Bone marrow (tissue), 2 donors: ENCODE measurements around the gene ANKRD34A.

Experiments used
- DNase-seq, 2 donors: peaks; one replicate each; lab custom pipeline; 2025; lab: John Stamatoyannopoulos, UW

Gene ANKRD34A

DNA sequence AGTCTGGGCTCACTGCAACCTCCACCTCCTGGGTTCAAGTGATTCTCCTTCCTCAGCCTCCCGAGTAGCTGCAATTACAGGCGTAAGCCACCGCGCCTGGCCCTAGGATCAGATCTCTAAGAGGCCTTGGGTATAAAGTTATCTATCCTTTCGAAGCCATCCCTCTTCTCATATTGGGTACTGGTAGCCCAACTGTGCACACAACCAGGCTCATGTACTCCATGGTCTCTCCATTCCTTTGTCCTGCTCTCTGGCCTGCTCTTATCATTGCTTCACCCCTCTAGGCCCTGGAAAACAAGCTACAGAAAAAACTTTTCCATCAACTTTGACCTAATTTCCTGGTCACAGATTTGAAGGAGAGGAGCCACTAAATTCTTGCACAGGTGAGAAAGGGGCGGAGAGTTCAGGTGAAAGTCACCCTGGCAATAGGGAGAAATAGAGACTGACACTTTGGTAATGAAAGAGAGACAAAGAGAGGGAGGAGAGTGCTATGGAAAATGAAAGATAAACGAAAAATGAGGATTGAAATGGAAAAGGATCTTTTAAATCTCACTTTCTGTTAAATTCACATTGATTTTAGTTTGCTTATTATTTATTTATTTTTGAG, 26.0 kb upstream of the ANKRD34A start:
- no peak for DNase-seq

GRCh38 chr1:145988773-145989172, 24.4 kb upstream of the ANKRD34A start:
- DNase-seq = no peak

DNA sequence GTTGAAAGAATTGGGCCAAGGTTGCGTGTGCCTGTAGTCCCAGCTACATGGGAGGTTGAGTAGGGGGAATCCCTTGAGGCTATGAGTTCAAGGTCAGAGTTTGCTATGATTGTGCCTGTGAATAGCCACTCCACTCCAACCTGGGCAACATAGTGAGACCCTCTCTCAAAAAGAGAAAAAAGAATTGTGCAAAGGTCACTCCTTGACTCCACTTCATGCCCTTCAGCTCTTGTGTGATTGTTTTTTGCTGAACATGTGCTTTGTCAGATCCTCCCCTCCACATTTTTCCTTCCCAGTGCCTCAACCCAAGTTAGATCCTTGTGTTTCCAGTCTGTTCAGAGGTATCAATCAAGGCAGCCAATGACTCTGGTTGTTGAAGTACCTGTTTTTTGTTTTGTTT, 23.6 kb upstream of the ANKRD34A start:
- no peak for DNase-seq

GRCh38 chr1:145986551-145986950, 22.2 kb upstream of the ANKRD34A start:
- DNase-seq = no peak

DNA sequence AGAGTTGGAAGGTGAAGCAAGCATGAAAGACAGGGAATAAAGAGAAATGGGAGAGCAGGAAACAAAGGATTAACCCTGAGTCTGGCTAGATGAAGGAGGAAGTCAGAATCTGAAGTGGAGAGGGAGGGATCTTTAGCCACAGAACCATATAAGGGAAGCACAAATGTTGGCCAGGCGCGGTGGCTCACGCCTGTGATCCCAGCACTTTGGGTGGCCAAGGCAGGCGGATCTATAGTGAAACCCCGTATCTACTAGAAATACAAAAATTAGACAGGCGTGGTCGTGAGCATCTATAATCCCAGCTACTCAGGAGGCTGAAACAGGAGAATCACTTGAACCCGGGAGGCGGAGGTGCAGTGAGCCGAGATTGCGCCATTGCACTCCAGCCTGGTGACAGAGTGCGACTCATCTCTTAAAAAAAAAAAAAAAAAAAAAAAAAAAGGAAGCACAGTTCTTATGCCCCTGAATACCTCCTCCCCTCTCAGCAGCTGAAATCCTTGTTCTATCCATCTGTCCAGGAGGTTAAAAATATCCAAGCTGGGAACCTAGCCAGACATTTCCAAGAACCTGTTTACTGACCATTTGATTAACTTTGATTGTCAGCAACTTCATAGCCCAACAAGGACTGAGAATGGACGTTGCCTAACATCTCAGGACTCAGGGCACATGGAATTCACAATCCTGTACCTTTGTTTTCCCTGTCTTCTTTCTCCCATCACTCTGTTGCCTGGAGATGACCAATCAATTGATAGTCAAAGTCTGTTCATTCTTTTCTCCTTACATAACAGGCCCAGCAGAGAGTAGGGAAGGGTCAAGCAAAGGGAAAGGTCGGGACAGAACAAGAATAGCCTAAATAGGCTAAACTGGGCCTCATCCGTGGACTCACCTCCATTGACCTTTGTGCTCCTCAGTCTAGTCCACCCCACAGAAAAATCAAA, 21.4 kb upstream of the ANKRD34A start:
- peak; percentile 55 to 73 for DNase-seq

- no peak for DNase-seq
These were observed 20.7 kb upstream of the ANKRD34A start for GRCh38 chr1:145985129-145985501.

DNA sequence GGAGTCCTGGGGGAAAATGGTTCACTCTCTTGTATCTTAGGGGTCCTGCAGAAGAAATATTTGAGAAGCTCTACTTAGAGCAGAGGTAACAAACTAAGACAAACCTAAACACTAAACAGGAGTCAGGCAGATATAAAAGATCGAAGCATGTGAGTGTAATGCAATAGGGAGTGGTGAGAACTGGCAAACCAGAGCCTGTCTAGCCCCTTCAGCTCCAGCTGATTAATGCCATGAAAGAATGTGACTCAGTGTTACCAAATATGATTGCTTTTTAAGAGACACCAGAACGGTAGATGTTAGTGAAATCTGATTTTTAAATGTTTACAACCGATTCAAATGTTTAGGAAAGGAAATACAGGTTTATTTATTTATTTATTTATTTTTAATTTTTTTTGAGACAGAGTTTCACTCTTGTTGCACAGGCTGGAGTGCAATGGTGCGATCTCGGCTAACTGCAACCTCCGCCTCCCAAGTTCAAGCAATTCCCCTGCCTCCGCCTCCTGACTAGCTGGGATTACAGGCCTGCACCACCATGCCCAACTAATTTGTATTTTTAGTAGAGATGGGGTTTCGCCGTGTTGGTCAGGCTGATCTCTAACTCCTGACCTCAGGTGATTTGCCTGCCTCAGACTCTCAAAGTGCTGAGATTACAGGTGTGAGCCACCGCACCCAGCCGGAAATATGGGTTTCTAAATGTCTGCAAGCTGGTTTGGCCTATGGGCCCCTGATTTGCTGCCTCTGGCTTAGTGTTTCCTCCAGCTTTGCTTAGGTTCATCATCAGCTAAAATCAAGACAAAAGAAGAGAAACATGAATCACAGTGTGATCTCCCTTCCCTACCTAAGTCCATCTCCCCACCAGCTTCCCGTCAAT, 19.8 kb upstream of the ANKRD34A start:
- no peak for DNase-seq

- no peak for DNase-seq
These were observed 18.9 kb upstream of the ANKRD34A start for GRCh38 chr1:145983206-145983675.

GRCh38 chr1:145982010-145982723, 17.8 kb upstream of the ANKRD34A start:
- DNase-seq = no peak

DNA sequence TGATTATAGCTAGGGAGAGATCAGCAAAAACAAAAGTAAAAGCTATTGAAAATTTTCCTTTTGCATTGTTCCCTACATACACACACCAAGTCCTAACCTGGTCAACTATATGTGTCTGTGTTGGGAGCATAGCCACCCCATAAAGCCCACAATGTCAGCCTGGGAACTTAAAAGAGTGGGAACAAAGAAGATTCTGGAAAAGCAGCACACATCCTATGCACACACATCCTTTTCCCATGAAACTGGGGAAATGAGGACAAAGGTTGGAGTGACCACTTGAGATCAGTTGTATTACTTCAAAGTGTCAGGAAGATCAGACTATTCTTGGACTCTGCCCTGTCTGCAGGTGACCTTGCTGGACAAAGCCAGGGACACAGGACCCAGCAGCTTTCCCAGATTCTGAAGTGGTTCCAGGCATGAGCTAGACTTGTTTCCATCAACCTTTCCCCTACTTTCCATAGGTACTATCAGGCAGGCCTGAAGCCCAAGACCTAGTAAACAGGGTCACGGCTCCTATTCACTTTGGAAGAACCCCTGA, 16.2 kb upstream of the ANKRD34A start:
- no peak for DNase-seq

- DNase-seq = peak in 1 of 2 donors; percentile 61
These were observed 15.5 kb upstream of the ANKRD34A start for GRCh38 chr1:145979746-145980456.

DNA sequence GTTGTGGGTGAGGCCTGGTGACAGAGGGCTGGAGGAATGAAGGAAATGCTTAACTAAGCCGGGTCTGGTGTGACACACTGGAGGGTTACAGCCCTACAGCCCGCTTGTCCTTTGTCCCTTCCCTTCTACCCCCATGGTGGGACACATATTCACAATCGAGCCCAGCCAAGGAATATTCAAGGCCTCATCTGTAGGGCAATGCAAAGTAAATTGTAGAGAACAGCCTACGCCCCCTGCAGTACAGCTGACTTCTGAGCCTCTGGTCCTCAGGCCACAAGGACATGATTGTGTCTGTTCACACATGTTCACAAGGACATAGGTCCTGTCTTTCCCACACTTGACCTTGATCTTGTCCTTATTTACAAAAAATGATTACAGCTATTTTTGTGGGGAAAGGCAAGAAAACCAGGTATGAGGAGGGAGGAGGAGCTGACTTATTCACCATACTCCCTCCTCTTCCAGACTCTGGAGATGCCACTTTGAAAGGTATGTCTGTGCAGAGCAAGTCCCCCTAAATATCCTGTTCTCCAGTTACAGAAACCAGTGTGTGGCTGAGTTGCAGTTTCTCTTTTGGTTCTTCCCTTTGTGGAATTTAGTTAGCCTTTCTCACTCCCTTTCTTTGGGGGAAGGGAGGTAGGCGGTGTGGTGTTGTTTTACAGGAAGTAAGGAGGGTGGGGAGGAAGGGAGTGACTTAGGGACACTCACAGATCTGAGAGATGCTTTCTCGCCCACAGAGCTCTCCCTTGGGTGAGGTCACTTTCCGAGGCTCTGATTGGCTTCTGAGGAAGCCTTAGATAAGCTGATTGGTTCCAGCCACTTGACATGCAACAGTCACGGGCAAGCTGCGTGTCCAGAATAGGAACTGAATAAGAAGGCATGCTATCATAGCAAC, 14.7 kb upstream of the ANKRD34A start:
- peak; percentile 56 to 95 for DNase-seq

GRCh38 chr1:145978471-145978853, 14.1 kb upstream of the ANKRD34A start:
- DNase-seq = no peak

GRCh38 chr1:145977486-145978470, 13.4 kb upstream of the ANKRD34A start:
- DNase-seq = peak; percentile 10 to 83

- no peak for DNase-seq
These were observed 12.6 kb upstream of the ANKRD34A start for GRCh38 chr1:145977016-145977415.

DNA sequence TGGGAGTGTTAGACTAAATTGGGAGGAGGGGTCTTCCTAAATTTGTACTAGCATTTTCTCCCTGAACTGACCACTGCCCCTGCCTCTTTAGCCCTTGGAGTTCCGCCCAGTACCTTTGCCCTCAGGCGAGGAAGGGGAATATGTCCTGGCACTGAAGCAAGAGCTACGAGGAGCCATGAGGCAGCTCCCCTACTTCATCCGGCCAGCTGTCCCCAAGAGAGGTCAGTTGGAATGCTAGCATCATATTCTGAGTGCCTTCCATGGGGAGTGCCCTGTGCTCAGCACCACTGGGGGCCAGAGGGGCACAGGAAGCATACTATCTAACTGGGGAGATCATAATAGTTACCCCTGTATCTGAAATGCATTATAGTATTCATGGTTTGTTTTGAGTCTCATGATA, 10.8 kb upstream of the ANKRD34A start:
- no peak for DNase-seq

DNA sequence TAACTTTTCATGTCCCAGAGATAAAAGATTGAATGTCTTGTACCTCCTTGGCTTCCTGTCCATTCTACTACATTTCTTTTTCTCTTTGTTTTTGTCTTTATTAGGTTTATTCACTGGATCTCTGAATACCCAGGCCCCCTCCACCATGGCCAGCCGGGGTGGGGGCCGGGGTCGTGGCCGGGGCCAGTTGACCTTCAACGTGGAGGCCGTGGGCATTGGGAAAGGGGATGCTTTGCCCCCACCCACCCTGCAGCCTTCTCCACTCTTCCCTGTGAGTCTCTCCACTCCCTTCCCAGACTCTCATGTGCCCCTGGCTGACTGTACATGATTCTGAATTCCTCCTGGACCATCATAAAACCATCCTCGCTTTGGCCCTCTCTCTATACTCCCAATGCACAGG, 10.3 kb upstream of the ANKRD34A start:
- no peak for DNase-seq

DNA sequence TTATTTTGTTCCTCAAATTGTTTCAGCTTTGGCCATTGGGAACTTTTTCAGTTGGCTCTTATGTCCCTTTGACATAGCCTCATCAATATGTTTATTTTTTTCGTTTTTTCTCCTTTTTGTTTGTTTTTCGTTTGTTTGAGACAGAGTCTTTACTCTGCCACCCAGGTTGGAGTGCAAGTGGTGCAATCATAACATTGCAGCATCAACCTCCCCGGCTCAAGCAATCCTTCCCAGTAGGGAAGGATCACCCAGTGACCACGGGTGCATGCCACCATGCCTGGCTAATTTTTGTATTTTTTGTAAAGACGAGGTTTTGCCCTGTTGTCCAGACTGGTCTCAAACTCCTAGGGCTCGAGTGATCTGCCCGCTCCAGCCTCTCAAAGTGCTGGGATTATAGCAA, 8.2 kb upstream of the ANKRD34A start:
- no peak for DNase-seq

DNA sequence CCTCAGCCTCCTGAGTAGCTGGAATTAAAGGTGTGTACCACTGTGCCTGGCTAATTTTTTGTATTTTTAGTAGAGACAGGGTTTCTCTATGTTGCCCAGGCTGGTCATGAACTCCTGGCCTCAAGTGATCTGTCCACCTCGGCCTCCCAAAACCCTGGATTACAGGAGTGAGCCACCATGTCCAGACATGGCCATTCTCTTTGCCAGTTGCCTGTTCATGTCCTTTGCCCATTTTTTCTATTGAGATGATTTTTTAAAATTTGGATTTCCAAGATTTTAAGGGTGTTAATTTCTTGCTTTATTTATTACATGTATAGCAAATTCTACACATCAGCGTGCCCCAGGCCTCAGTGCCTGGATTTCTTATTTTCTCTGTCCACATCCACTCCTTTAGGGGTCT, 2.9 kb upstream of the ANKRD34A start:
- DNase-seq = no peak
